ENCODE data around the gene SERP2.

- TF ChIP-seq POLR2A (IDR thresholded peaks at IDR 0.05) (no peak), CTCF (IDR thresholded peaks at IDR 0.05) (no peak)
Measured at GRCh38 chr13:44334751-44335150, 38.9 kb upstream of the SERP2 start.
